HEK293T (cell line): ENCODE data around the gene GRAMD2B.

Experiments used
- CTCF ChIA-PET: fragments of 350-600 bp; formaldehyde crosslinking; extraction: SDS; loops from one replicate; lab custom pipeline; 2021; ENCODE audit warnings: antibody characterized with exemption, inconsistent platforms; lab: Yijun Ruan, JAX
- POLR2A ChIA-PET: fragments of 350-600 bp; formaldehyde crosslinking; extraction: SDS; loops from one replicate; lab custom pipeline; 2020; ENCODE audit warnings: antibody characterized with exemption, inconsistent platforms; lab: Yijun Ruan, JAX
- DNase-seq: peaks from one replicate; pipeline ENCODE4 v3.0.0; 2012; ENCODE audit warnings: mixed read lengths; ENCODE audit errors: extremely low spot score
- ARNT ChIP-seq: fragments of 450-650 bp; IDR thresholded peaks from 2 replicates; pipeline ENCODE4 v1.6.1; 2017; ENCODE audit warnings: mild to moderate bottlenecking
- BHLHE40 ChIP-seq: fragments of 450-650 bp; IDR thresholded peaks from 2 replicates; pipeline ENCODE4 v1.6.1; 2016; ENCODE audit warnings: mild to moderate bottlenecking, moderate library complexity, borderline replicate concordance
- CTBP1 ChIP-seq: fragments of 450-650 bp; IDR thresholded peaks from 2 replicates; pipeline ENCODE4 v1.6.1; 2016; ENCODE audit warnings: borderline replicate concordance
- ELF4 ChIP-seq: fragments of 450-650 bp; IDR thresholded peaks from 2 replicates; pipeline ENCODE4 v1.6.1; 2017; ENCODE audit warnings: antibody characterized with exemption
- FOXA1 ChIP-seq: fragments of 450-650 bp; IDR thresholded peaks from 2 replicates; pipeline ENCODE4 v1.6.1; 2016; ENCODE audit warnings: mild to moderate bottlenecking
- FOXK2 ChIP-seq: fragments of 450-650 bp; IDR thresholded peaks from 2 replicates; pipeline ENCODE4 v1.6.1; 2016; ENCODE audit warnings: mild to moderate bottlenecking
- FOXM1 ChIP-seq: fragments of 450-650 bp; IDR thresholded peaks from 2 replicates; pipeline ENCODE4 v1.6.1; 2017; ENCODE audit warnings: mild to moderate bottlenecking, borderline replicate concordance
- HDGF ChIP-seq: fragments of 450-650 bp; IDR thresholded peaks from 2 replicates; pipeline ENCODE4 v1.6.1; 2017; ENCODE audit warnings: antibody characterized with exemption, borderline replicate concordance
- L3MBTL2 ChIP-seq: fragments of 450-650 bp; conservative IDR thresholded peaks from 2 replicates; pipeline ENCODE4 v1.6.1; 2016; ENCODE audit warnings: mild to moderate bottlenecking
- LEF1 ChIP-seq: fragments of 450-650 bp; IDR thresholded peaks from 2 replicates; pipeline ENCODE4 v1.6.1; 2017; ENCODE audit warnings: mild to moderate bottlenecking, borderline replicate concordance
- NFRKB ChIP-seq: fragments of 450-650 bp; IDR thresholded peaks from 2 replicates; pipeline ENCODE4 v1.6.1; 2016; ENCODE audit warnings: mild to moderate bottlenecking, moderate library complexity
- SP1 ChIP-seq: fragments of 450-650 bp; IDR thresholded peaks from 2 replicates; pipeline ENCODE4 v1.6.1; 2017
- SUZ12 ChIP-seq: fragments of 450-650 bp; IDR thresholded peaks from 2 replicates; pipeline ENCODE4 v1.6.1; 2016; ENCODE audit warnings: mild to moderate bottlenecking
- TARDBP ChIP-seq: fragments of 450-650 bp; IDR thresholded peaks from 2 replicates; pipeline ENCODE4 v1.6.1; 2016
- ZNF384 ChIP-seq: fragments of 450-650 bp; IDR thresholded peaks from 2 replicates; pipeline ENCODE4 v1.6.1; 2016
- TF ChIP-seq, protein P1 (sequence below): fragments of 450-650 bp; IDR thresholded peaks from 2 replicates; pipeline ENCODE4 v1.6.1; 2016

GRAMD2B gene

DNA sequence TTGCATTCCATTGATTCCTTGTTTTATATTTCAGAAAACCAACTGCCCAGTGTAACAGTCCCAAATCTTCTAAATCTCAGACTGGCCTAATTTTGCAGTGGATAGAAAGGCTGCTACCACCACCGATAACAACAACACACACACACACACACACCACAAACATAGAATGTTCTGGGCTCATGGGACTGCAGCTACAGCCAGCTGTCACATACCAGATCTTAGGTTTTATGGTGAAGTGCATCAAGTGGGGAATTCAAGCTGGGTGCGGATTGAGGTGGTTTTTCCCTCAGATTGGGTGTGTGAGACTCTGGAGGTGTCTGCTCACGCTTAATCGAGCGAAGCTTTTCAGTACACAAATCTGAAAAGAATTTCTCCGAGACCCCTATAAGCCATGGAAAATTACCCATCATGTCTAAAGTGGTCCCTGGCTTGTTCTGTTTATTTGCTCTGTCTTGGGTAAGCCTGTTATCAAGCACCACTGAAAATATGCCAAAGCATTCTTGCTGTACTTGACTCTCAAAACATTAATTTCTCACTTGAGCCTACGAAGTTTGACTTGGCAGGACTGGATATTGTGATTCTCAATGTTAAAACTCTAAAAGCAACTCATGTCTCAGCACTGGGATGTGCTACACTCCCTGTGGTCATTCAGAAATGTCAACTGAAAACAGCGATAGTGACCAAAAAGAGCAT lies 100.8 kb downstream of the GRAMD2B start:
- ChIA-PET POLR2A (no interaction called here), CTCF (interaction anchor here (1.1 kb wide), 1 partner anchor 19 kb away, joined by 5 read pairs; no protein-coding TSS in a partner anchor)
- no peak for DNase-seq
- TF ChIP-seq SP1 (no peak), FOXM1 (no peak), ELF4 (no peak)

DNA sequence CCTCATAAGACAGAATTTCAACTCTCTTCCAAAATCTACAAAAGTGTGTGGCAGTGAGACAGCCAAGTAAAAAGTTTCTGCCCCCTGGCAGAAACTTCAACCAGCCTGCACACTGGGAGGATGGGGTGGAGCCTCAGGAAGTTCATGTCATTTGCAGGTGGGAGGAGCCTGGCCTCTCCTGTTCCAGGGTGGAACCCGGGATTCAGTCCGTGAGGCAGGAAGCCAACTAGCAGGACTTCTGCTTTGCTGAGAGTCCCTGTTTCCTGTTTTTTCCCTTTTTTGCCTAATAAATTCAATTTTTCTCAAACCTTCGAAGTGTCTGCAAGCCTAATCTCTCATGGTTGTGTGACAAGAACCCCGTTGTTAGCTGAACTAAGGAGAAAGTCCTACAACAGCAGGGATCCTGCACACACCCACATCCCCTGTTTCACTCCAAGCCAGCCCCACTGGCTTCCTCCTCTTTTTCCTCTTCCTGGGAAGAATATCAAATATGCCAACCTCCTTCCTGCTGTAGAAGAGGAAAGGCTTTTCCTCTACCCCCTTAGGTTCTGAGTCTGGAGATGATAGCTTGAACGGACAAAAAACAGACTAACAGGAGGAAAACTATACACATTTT lies 102.5 kb downstream of the GRAMD2B start:
- ChIA-PET CTCF (no interaction called here), POLR2A (no interaction called here)
- TF ChIP-seq HDGF (no peak), LEF1 (no peak), ARNT (no peak)
- no peak for DNase-seq

DNA sequence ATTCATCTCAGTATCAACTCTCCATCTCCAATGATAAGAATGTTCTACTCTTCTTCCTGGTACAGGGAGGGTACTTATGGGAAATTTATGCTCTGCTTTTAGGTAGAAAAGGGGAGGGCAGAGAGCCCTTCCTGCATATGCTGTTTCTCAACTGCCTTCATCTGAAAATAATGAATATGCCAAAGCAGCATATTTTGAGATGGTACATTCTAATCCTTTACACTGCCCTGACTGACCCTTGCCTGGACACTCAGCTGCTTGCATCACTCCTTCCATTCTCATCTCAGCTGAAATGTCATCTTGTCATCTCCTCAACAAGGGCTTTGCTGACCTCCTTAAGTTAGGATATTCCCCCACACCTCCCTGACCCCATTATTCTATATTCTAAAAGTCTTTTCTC lies 103.3 kb downstream of the GRAMD2B start:
- ChIA-PET POLR2A (no interaction called here), CTCF (no interaction called here)
- TF ChIP-seq ARNT (no peak), TARDBP (no peak), HDGF (no peak), L3MBTL2 (no peak), NFRKB (no peak), LEF1 (no peak), FOXK2 (no peak), BHLHE40 (no peak), SP1 (no peak), FOXM1 (no peak), CTBP1 (no peak), SUZ12 (no peak), FOXA1 (no peak), ELF4 (no peak), ZNF384 (no peak)
- TF ChIP-seq, protein P1, sequence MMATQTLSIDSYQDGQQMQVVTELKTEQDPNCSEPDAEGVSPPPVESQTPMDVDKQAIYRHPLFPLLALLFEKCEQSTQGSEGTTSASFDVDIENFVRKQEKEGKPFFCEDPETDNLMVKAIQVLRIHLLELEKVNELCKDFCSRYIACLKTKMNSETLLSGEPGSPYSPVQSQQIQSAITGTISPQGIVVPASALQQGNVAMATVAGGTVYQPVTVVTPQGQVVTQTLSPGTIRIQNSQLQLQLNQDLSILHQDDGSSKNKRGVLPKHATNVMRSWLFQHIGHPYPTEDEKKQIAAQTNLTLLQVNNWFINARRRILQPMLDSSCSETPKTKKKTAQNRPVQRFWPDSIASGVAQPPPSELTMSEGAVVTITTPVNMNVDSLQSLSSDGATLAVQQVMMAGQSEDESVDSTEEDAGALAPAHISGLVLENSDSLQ: no peak
- DNase-seq: no peak

DNA sequence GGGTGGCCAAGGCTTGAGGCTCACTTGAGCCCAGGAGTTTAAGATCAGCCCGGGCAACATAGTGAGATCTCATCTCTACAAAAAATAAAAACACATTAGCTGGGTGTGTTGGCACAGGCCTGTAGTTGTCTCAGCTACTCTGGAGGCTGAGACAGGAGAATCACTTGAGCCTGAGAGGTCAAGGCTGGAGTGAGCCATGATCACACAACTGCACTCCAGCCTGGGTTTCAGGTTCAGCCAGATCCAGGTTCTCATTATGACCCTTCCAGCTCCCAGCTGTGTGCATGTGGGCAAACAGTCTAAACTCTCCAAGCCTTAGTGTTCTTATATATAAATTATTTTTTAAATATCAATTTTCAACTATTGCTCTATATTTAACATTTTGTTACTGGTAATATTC lies 103.9 kb downstream of the GRAMD2B start:
- no peak for DNase-seq
- POLR2A ChIA-PET: no interaction called here
- CTCF ChIA-PET: interaction anchor here (1.2 kb wide), 1 partner anchor 27 kb away, joined by 3 read pairs; no protein-coding TSS in a partner anchor
- TF ChIP-seq BHLHE40 (no peak), FOXA1 (no peak), ARNT (no peak), L3MBTL2 (no peak), NFRKB (no peak), FOXK2 (no peak), ZNF384 (no peak), HDGF (no peak), FOXM1 (no peak), ELF4 (no peak), SUZ12 (no peak), TARDBP (no peak), CTBP1 (no peak), SP1 (no peak), LEF1 (no peak)
- TF ChIP-seq, protein P1: no peak

DNA sequence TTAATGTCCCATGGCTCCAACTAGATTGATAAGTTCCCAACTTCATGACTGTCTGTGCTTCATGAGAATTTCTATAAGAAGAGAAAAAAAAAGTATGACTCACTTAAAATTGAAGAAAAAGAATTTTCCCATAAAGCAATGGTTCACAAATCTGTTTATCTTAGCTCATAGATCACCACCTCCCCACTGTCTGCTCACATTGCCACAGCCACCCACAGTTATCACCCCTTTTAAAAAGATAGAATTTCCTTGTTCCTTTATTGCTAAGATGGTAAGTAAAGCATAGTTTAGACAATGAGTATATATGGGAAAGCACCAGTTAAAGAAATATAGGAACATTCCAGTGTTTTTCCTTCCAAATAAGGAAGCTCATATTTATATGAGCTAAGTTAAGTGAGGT lies 104.7 kb downstream of the GRAMD2B start:
- no peak for DNase-seq
- TF ChIP-seq BHLHE40 (no peak), FOXA1 (no peak), SP1 (no peak), L3MBTL2 (no peak), FOXK2 (no peak), HDGF (no peak), TARDBP (no peak), FOXM1 (no peak), LEF1 (no peak), SUZ12 (no peak), ARNT (no peak), CTBP1 (no peak), ELF4 (no peak)
- TF ChIP-seq, protein P1: no peak
- CTCF ChIA-PET: interaction anchor here (0.6 to 1.2 kb wide), 4 partner anchors 14 to 246 kb away, joined by 3 to 5 read pairs (median 4); no protein-coding TSS in a partner anchor
- POLR2A ChIA-PET: no interaction called here

DNA sequence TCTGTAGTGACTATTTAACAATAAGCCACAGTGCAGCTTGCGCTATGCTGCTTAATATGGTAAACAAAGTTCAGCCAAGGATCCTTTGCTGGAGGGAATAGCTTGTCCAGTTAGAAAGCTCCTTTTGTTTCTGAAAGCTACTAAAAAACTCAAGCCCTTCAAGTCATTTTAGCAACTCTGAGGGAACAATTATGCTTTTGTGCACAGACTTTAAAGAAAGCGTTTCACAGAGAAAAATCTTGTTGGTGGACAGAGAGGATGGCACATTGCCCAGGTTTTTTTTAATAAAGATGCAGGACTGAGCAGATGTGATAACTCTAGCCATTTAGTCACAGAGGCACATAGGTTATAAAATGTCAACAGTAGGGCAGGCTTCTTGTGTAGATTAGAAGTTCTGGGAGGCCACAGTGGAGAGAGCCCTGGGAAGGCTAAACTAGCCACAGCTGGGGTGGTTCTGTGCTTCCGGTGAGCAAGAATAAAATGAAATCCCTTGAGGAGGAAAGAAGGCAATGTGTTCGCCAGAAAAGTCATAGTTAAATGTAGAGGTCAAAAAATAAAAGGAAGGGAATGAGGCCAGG lies 108.4 kb downstream of the GRAMD2B start:
- POLR2A ChIA-PET: no interaction called here
- DNase-seq: no peak
- CTCF ChIA-PET: interaction anchor here (1.7 to 1.9 kb wide), 2 partner anchors 11 to 32 kb away, joined by 4 to 7 read pairs; no protein-coding TSS in a partner anchor
- TF ChIP-seq SUZ12 (no peak), L3MBTL2 (no peak), BHLHE40 (no peak), FOXK2 (no peak), SP1 (no peak), NFRKB (no peak), FOXA1 (no peak), FOXM1 (no peak), ZNF384 (no peak), HDGF (no peak), CTBP1 (no peak), ARNT (no peak)
